IPS DF 19.7 (cell line): Measurements from ENCODE around the gene C1QTNF5.

ENCODE experiments used
- DNase-seq: peaks from one replicate; pipeline ENCODE4 v3.0.0-alpha.2; 2013; ENCODE audit warnings: low read depth, low spot score

The C1QTNF5 gene

DNA sequence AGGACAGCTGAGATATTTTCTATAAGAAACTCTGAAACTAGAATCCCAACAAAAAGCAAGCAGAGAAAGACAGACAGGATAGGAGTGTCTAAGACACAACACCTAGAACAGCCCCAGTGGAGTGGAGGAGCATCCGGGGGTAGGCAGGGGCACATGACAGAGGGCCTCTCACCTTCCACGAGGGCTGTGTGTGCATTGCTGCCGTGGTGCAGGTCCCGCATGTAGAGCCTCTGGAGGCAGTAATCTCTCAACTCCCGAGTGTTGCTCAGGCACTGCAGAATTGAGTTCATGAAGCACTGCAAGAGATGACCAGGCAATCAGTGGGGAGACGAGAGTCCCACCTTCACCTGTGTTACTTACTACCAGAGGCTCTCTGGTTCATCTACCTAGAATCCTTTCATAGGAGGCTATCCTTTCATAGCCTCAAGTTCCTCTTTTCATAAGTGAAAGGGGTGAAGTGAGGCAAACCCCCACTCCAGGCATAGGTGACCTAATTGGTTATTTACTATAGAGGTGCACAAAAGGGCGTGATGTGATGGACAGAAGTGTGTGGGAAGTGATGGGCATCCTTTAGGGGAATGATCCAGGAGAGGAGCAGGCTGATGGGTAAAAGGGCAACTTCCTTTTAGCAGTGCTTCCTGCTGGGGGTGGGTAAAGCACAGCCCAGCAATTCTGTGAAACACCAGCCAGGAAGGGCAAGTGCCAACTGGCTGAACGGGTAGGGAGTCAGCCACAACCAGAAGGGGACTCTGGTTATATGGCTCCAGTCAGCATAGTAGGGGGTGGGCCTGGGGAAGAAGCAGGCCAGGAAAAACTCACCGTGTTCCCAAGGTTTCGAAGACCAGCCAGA, 18.9 kb upstream of the C1QTNF5 start:
- no peak for DNase-seq

- no peak for DNase-seq
Observed at GRCh38 chr11:119357074-119357473, 16.4 kb upstream of the C1QTNF5 start.

DNA sequence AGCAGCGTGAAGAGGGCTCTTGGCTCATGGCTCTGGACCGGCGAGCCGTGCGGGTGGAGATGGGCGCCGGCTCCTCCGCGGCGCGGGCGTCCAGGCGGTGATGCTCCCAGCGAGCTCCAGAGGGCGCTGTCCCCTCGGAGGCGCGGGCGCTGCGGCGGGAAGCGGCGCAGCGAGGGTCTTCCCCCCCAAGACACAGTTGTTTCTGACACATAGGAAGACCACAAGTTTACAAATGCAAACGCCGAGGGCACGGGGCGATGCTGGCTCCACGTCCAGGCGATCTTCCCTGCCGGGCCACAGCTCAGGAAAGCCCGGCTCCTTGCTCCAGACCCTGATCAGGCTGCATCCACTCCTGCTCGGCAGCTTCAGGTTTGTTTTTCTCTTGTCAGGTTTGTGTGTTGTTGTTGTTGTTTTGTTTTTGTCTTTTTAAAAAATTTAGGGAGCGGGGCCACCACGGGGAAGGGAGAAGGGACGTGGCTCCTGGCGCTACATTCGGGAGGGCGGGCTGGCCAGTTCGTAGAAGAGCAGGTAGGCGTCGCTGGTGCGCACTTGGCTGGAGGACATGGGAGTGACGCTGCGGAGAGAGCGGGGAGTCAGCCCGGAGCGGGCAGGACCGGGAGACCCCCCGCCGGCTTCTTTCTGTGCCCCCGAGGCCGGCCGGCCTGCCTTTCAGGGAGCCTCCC, 15.8 kb upstream of the C1QTNF5 start:
- DNase-seq = no peak

DNA sequence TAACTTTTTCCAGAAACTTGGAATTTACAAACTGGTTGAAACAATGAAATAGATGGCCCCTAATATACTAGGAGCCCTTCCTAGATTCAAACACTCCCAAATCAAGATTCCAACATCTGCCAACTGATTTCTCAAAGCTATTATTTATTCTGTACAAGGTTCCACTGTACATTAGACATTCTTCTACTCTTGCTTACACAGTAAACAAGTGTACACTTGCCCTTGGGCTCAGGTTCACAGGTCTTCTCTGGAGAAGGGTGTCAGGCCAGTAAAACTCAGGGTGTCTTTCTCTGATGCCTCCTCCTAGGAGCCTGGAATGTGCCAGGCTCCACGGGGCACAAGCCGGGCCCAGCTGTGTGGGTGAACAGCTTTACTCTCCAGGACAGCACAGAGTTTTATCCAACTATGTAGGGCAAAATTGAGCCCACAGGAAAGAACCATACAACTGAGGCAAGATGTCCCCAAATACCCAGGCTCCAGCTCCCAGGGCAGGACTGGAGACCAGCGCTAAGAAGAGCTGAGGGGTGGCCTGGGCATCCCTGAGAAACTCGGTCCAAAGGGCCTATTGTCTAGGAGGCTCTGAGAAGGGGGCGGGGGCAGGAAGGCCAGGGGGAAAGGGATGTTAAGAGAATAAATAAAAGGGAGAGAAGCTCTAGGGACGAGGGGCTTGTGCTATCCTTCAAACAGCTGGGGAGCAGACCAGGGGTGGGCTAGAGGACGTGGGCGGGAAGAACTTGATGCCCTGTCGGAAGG, 14.6 kb upstream of the C1QTNF5 start:
- no peak for DNase-seq

- no peak for DNase-seq
Observed at GRCh38 chr11:119352857-119353260, 12.2 kb upstream of the C1QTNF5 start.

GRCh38 chr11:119351232-119351631, 10.5 kb upstream of the C1QTNF5 start:
- DNase-seq = no peak

- no peak for DNase-seq
Observed at GRCh38 chr11:119350302-119350701, 9.6 kb upstream of the C1QTNF5 start.

DNA sequence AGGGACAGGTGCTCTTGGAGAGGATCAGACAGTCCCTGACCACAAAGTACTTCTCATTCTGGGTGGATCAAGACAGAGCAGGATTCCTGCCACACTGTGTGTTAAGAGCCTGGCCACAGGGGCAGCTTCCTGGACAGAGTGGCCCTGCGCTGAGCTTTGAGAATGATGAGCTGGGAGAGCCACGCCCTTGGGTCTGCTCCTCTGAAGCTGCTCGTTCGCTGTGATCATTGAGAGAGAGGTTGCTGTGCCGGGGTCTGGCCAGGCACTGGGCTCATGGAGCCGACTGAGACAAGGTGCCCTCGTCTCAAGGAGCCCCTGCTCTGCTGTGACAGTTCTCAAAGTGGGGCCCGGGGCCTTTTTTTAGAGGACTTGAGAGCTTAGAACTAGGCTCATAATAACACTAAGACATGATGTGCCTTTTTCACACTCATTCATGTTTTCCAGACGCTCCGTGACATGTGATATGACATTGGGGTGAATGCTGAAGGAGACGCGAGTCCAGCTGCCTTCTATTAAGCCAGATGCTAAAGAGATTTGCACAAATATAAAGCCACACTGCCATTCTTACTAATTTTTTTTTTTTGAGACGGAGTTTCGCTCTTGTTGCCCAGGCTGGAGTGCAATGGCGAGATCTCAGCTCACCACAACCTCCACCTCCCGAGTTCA, 7.4 kb upstream of the C1QTNF5 start:
- no peak for DNase-seq

GRCh38 chr11:119347242-119347641, 6.6 kb upstream of the C1QTNF5 start:
- no peak for DNase-seq

DNA sequence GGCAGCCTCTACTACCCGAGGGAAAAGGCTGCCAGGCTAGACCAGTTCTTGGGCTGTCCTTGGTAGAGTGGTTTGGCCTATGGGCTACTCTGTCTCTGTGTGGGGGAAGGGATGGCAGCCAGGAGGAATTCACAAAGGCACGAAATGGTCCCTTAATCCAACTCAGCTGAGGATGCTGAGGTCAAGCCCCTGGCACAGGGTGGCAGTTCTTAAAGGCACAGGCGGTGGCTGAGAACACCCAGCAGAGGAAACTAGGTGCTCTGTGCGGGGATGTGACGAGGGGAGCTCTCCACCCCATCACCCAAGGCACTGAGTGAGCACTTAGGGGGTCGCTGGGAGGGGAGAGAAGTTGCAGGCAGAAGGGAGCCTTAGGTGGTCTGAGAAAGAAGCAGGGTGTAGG, 5.9 kb upstream of the C1QTNF5 start, which contains the start of gene MFRP:
Gene MFRP, minus strand, starts transcription at position 101 of the 400 bp plus-strand sequence. CDS start 192 bp downstream, outside the sequence.
- DNase-seq = no peak

GRCh38 chr11:119345685-119346084, 5.0 kb upstream of the C1QTNF5 start:
- no peak for DNase-seq

GRCh38 chr11:119344291-119345010, 3.8 kb upstream of the C1QTNF5 start:
- DNase-seq = no peak

DNA sequence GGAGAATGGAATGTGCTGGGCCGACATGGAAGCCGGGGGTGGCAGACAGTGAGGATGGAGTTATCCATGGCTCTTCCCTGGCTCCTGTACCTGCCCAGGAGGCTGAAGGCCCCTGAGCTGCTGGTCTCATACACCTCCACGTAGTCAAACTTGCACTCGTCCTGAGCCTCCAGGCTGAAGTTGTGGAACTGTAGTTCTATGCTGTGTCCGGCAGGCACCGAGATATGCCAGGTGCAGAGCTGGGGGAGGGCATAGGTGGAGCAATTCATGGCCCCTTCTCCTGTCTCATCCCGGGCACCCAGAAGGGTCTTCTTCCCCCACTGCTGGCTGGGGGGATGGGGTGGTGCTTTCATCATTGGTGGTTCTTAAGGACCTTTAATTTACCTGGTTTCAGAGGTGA, 3.0 kb upstream of the C1QTNF5 start:
- DNase-seq = no peak

GRCh38 chr11:119342362-119343130, 1.9 kb upstream of the C1QTNF5 start:
- DNase-seq = no peak

DNA sequence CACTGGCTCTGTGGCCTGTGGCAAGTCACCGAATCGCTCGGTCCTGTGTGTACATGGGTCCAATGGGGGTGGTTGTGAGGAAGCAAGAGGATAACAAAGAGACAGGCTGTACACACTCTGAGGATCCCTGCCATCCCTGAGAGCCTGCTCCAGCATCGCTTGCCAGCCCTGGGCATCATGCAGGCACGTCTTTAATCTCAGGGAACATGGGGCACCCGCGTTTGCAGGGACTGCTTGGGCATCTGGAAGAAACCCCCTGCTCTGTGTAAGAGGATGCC, 1.3 kb upstream of the C1QTNF5 start:
- no peak for DNase-seq

DNA sequence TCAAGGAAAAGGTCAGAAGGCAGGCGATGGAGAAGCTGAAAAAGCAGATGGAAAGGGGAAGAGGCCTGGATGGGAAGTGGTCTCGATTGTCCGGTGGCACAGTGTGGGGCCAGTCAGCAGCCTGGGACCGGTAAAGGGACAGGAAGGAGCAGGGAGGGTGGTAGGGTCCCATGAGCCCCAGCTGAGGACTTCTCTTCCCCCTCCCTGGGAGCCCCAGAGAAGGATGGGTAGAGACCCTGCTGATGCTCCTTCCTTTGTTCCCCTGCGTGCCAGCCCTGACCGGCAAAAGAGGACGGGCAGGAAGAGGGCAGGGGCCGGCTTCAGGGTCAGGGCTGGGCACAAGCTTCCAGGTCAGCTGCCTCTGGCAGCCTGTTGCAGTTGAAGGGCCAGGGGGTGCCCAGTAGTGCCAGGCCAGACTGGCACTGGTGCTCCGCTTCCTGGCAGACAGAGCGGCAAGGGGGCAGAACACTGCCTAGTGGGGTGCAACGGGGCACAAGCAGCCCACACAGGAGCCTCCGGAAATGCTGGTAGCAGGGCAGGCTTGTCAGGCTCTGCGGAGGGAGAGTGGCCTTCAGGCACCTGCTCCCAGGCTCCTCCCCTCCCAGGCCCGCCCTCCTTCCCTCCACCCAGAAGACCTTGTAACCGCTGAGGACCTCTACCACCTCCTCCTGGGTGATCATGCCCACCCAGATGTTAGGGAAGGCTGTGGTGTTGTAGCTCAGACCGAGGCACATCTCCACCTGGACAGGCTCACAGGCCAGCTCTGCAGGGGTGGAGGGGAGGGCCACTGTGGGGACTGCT, 739 bp upstream of the C1QTNF5 start:
- DNase-seq = no peak

DNA sequence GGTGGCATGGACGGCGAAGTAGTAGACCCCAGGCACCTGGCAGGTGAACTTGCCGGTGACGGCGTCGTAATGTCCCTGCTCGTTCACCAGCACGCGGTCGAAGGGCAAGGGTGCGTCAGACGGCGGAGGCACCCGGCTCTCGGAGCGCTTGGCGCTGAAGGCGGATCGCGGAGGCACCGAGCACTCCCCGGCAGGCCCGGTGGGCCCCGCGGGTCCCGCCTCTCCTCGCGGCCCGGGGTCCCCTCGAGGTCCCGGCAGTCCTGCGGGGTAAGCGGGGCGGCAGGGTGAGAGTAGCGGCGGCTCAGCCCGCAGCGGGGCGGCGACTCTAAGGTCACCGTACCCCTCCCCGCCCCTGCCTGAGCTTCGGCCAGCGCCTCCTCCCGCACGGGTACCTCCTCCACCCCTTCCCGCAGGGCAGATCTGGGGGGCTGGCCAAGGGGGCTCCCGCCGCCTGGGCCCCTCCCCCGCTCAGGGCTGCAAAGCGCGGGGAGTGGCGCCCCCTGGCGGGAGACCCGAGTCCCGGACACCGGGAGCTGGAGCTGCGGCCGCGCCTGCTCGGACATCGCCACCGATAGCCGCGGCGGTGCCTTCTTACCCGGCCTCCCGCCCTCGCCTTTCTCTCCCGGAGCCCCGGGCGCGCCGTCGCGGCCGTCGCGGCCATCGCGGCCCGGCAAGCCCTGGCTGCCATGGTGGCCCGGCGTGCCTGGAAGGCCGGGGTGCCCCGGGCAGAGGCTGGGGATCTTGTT, 921 bp downstream of the C1QTNF5 start:
- no peak for DNase-seq

DNA sequence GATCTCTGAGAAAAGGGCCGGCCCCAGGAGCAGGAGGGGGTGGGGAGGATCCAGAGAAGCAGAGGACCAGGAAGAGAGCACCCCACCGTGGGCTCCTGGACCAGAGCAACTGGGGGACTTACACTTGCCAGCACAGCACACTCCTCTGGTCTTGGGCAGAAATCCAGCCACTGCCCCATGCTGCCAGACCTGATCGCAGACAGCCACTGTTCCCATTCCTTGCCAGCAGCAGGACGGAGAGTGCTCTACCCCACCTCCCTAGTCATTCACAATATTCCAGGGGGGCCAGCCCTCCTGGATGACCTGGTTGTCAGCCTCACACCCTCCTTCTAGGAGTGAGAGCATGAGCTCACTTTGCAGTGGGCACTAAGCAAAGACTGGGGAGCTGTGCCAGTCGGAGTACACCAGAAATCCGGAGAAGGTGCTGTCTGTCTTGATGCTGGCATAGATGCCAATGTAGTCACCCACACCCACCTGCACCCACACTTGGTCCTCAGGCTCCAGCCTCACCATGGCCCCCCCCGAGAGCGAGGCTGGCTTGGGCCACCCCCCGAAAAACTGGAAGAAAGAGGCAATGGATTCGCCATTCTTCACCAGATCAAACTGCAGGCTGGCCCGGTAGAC, 1.6 kb downstream of the C1QTNF5 start:
- no peak for DNase-seq
